Ishikawa (cell line): ENCODE data around the gene IGSF5.

Experiments
- CEBPB ChIP-seq: IDR thresholded peaks from 2 replicates; pipeline ENCODE4 v1.6.1; 2012
- EGR1 ChIP-seq: IDR thresholded peaks from 2 replicates; pipeline ENCODE4 v1.6.1; 2012
- EP300 ChIP-seq: IDR thresholded peaks from 2 replicates; pipeline ENCODE4 v1.6.1; 2012; ENCODE audit warnings: borderline replicate concordance
- FOXM1 ChIP-seq: IDR thresholded peaks from 2 replicates; pipeline ENCODE4 v1.6.1; 2012; ENCODE audit warnings: low read depth, borderline replicate concordance
- MAX ChIP-seq: IDR thresholded peaks from 2 replicates; pipeline ENCODE4 v1.6.1; 2012
- NFIC ChIP-seq: IDR thresholded peaks from 2 replicates; pipeline ENCODE4 v1.6.1; 2012
- RAD21 ChIP-seq: IDR thresholded peaks from 2 replicates; pipeline ENCODE4 v1.6.1; 2012; ENCODE audit warnings: low read depth
- REST ChIP-seq: IDR thresholded peaks from 2 replicates; pipeline ENCODE4 v1.6.1; 2012; ENCODE audit warnings: low read depth, mild to moderate bottlenecking
- TAF1 ChIP-seq: IDR thresholded peaks from 2 replicates; pipeline ENCODE4 v1.6.1; 2012; ENCODE audit warnings: low read depth, mild to moderate bottlenecking
- TCF12 ChIP-seq: IDR thresholded peaks from 2 replicates; pipeline ENCODE4 v1.6.1; 2012; ENCODE audit warnings: low read depth
- TEAD4 ChIP-seq: IDR thresholded peaks from 2 replicates; pipeline ENCODE4 v1.6.1; 2012
- USF1 ChIP-seq: IDR thresholded peaks from 2 replicates; pipeline ENCODE4 v1.6.1; 2012
- YY1 ChIP-seq: IDR thresholded peaks from 2 replicates; pipeline ENCODE4 v1.6.1; 2012; ENCODE audit warnings: low read depth
- ZBTB7A ChIP-seq: IDR thresholded peaks from 2 replicates; pipeline ENCODE4 v1.6.1; 2012; ENCODE audit warnings: low read depth

- TF ChIP-seq TAF1: no peak
- no peak for TF ChIP-seq TCF12
- TF ChIP-seq TEAD4: no peak
- TF ChIP-seq YY1: no peak
- TF ChIP-seq EGR1: no peak
- TF ChIP-seq NFIC: no peak
- TF ChIP-seq ZBTB7A: no peak
- TF ChIP-seq REST: no peak
- no peak for TF ChIP-seq USF1
- no peak for TF ChIP-seq MAX
- no peak for TF ChIP-seq CEBPB
- TF ChIP-seq FOXM1: no peak
- no peak for TF ChIP-seq RAD21
- no peak for TF ChIP-seq EP300
Measured at GRCh38 chr21:39804240-39804639, 59.3 kb downstream of the IGSF5 start.
